Measurements from ENCODE around the gene SLC2A13.
"Not testable (repeated sequence)": the region's sequence is repeated elsewhere in the genome, so short reads cannot be mapped to it uniquely, and the experiment has no call there.

SLC2A13 gene

DNA sequence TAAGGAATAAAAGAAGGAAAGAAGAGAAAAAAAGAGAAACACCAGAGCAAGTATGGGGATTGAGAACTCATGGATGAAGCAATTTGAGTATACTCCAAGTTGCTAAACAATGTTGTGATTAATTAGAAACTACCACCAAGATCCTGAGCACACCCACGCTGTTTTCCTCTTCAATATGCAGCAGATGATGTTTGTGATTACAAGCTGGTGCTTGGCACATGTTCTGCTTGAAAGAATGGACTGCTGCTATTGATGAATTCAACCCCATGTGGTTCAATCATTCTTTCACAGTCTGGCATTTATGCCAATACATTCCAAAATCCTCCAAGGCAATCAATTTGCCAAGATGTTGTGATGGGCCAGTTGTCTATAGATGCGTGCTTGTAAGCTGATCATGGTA is 146.8 kb downstream of the SLC2A13 start:
- TF ChIP-seq POLR2A (IDR thresholded peaks at IDR 0.05; ENCODE audit: low read depth, low read length) (no peak), POLR2AphosphoS5 (IDR thresholded peaks at IDR 0.05; ENCODE audit: low read depth, low read length) (no peak), TAF1 (IDR thresholded peaks at IDR 0.05; ENCODE audit: borderline replicate concordance, low read depth, low read length) (no peak)
- FAIRE-seq = no peak
- no peak for DNase-seq (ENCODE audit: insufficient read length)

DNA sequence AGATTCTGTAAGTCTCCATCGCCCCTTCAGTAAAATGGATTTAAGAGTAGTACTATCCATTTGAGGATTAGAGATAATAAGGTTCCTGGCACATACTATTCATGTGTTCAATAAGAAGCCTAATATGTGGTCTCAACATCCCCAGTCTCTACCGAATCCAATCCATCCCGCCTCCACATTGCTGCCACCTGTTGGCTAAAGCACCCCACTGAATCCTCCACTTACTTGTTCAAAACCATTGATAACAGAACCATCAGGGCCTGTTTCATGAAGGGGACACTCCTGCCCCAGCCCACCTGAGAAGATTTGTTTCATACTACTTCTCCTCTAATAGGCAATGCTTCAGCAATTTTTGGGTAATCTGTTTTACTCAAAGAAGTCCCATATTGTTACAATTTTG is 147.5 kb downstream of the SLC2A13 start:
- FAIRE-seq (no peak), DNase-seq (ENCODE audit: insufficient read length) (no peak)

DNA sequence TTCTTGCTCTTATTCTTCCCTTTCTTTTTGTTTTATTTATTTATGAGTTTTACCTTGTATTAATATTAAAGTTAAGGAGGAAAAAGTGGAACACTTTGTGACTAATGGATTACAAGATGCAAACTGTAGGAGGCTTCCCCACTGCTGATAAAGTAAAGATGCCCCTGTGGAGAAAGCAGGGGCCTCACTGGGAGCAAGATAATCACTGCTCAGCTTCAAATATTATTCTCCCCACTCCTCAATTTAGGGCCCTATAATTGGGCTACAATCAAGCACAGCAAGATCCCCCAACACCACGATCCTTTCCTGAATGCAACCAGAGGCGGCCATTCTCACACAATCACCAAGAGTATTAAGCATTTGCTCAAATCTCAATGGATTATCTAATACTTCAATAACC is 149.2 kb downstream of the SLC2A13 start:
- FAIRE-seq (no peak), DNase-seq (ENCODE audit: insufficient read length) (no peak)
- TF ChIP-seq TAF1 (IDR thresholded peaks at IDR 0.05; ENCODE audit: borderline replicate concordance, low read depth, low read length) (no peak), POLR2AphosphoS5 (IDR thresholded peaks at IDR 0.05; ENCODE audit: low read depth, low read length) (no peak)

More for the DNA sequence above, 147.5 kb downstream of the SLC2A13 start:
- no peak for TF ChIP-seq POLR2AphosphoS5 (IDR thresholded peaks at IDR 0.05; ENCODE audit: low read depth, low read length)
- no peak for TF ChIP-seq TAF1 (IDR thresholded peaks at IDR 0.05; ENCODE audit: borderline replicate concordance, low read depth, low read length)
- no peak for TF ChIP-seq POLR2A (IDR thresholded peaks at IDR 0.05; ENCODE audit: low read depth, low read length)

DNA sequence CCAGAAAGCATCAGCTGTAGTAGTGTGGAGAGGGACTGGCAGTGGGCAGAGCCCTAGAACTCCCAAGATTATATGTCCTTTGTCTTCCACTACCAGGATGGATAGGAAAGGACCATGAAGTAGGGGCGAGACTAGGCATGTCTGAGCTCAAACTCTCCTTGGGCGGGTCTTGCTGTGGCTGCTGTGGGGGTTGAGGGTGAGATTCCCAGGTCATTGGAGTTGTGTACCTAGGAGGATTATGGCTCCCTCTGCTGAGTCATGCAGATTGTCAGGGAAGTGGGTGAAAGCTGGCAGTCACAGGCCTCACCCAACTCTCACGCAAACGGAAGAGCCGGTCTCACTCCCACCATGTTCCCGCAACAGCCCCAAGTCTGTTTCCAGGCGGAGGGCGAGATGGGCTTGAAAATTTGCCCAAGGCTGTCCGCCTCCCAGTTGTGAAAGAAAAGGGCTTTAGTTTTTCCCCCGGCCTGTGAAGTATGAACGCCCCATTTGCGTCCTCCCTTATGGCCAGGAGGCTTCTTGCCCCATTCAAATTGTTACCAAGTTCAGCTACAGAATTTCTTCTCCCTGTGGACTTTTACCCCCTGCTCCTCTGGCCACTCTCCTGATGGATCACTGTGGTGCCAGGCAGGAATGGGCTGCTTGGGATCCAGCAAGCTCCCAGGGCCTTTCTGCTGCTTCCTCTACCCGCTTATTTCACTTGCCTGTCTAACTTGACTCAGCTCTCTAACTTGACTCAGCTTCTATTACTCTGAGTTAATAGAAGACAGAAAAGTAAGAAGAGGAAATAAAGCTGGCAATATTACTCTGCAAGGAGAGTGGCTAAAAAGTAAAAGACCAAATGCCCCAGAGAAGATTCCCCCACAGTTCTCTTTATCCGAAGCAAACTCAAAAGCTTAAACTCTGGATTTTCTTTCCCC is 159.3 kb downstream of the SLC2A13 start:
- DNase-seq (ENCODE audit: insufficient read length) (no peak), FAIRE-seq (no peak)
- TF ChIP-seq TAF1 (IDR thresholded peaks at IDR 0.05; ENCODE audit: borderline replicate concordance, low read depth, low read length) (no peak), POLR2AphosphoS5 (IDR thresholded peaks at IDR 0.05; ENCODE audit: low read depth, low read length) (no peak), POLR2A (IDR thresholded peaks at IDR 0.05; ENCODE audit: low read depth, low read length) (no peak)

GRCh38 chr12:39937119-39937518 is 168.8 kb downstream of the SLC2A13 start:
- TF ChIP-seq POLR2A (IDR thresholded peaks at IDR 0.05; ENCODE audit: low read depth, low read length) = no peak
- TF ChIP-seq POLR2AphosphoS5 (IDR thresholded peaks at IDR 0.05; ENCODE audit: low read depth, low read length) = no peak
- no peak for TF ChIP-seq TAF1 (IDR thresholded peaks at IDR 0.05; ENCODE audit: borderline replicate concordance, low read depth, low read length)
- DNase-seq (ENCODE audit: insufficient read length) (no peak), FAIRE-seq (no peak)

- TF ChIP-seq TAF1 (IDR thresholded peaks at IDR 0.05; ENCODE audit: borderline replicate concordance, low read depth, low read length) (no peak), POLR2AphosphoS5 (IDR thresholded peaks at IDR 0.05; ENCODE audit: low read depth, low read length) (no peak), POLR2A (IDR thresholded peaks at IDR 0.05; ENCODE audit: low read depth, low read length) (no peak)
- DNase-seq (ENCODE audit: insufficient read length) = no peak
- no peak for FAIRE-seq
Measured at GRCh38 chr12:39935839-39936238, 170.0 kb downstream of the SLC2A13 start.

DNA sequence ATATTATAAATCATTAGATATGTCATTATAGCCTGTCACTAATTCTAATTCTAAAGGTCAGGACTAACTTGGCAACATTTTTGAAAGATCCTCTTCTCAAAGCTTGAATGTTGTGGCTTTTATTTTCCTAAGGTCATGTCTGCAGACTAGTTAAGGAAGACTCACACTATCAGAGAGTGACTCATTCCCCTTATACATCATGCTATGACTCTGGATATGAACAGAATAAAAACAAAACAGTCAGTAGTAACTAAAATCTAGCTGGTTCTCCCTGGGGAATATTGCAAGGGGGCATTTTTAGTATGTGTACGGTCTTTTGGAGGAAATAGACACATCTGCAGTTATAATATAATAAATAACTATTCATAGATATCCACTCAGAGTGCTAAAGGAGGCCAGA is 170.6 kb downstream of the SLC2A13 start:
- DNase-seq (ENCODE audit: insufficient read length) = no peak
- TF ChIP-seq POLR2AphosphoS5 (IDR thresholded peaks at IDR 0.05; ENCODE audit: low read depth, low read length) = no peak
- TF ChIP-seq TAF1 (IDR thresholded peaks at IDR 0.05; ENCODE audit: borderline replicate concordance, low read depth, low read length) = no peak
- no peak for TF ChIP-seq POLR2A (IDR thresholded peaks at IDR 0.05; ENCODE audit: low read depth, low read length)
- no peak for FAIRE-seq

DNA sequence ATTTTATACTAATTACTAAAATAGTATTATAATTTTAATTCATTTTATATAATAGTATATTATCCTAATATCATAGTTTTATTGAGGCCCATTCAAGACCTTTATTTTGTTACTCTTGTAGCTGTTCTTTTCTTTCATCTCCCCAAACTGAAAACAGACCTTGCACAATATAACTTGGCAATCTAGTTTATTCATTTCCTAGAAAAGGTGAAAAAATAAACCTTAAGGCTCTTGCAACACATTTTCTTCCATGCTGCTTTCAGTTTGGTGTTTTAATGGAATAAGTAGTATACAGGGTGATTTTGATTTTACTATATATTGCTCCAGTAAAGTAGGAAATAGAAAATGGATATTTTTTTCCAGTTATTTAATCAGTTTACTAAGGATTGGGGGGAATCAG is 174.0 kb downstream of the SLC2A13 start:
- DNase-seq (ENCODE audit: insufficient read length) (no peak), FAIRE-seq (no peak)
- TF ChIP-seq TAF1 (IDR thresholded peaks at IDR 0.05; ENCODE audit: borderline replicate concordance, low read depth, low read length) (no peak), POLR2A (IDR thresholded peaks at IDR 0.05; ENCODE audit: low read depth, low read length) (no peak), POLR2AphosphoS5 (IDR thresholded peaks at IDR 0.05; ENCODE audit: low read depth, low read length) (no peak)

DNA sequence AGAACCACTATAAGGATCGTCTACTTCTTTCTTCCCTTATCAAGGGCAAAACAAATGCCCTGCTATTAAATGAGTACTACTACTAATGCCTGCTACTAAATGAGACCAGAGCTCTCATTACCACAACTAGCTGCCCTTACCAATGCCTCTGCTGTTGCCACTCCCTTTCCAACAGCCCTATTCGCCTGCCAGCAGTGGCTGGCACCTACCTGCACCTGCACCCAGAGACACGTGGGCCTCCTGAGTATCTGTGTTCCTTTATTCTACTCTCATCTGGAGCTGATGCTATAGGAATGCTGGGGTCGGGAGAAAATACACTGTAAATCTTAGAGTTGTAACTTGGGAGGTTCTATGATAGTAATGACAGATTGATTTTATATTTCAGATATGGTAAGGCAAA is 174.7 kb downstream of the SLC2A13 start:
- TF ChIP-seq POLR2AphosphoS5 (IDR thresholded peaks at IDR 0.05; ENCODE audit: low read depth, low read length) (no peak), TAF1 (IDR thresholded peaks at IDR 0.05; ENCODE audit: borderline replicate concordance, low read depth, low read length) (no peak), POLR2A (IDR thresholded peaks at IDR 0.05; ENCODE audit: low read depth, low read length) (no peak)
- DNase-seq (ENCODE audit: insufficient read length) (no peak), FAIRE-seq (no peak)

- TF ChIP-seq TAF1 (IDR thresholded peaks at IDR 0.05; ENCODE audit: borderline replicate concordance, low read depth, low read length) (no peak), POLR2AphosphoS5 (IDR thresholded peaks at IDR 0.05; ENCODE audit: low read depth, low read length) (no peak), POLR2A (IDR thresholded peaks at IDR 0.05; ENCODE audit: low read depth, low read length) (no peak)
- no peak for DNase-seq (ENCODE audit: insufficient read length)
- no peak for FAIRE-seq
Measured at GRCh38 chr12:39930101-39930500, 175.8 kb downstream of the SLC2A13 start.

DNA sequence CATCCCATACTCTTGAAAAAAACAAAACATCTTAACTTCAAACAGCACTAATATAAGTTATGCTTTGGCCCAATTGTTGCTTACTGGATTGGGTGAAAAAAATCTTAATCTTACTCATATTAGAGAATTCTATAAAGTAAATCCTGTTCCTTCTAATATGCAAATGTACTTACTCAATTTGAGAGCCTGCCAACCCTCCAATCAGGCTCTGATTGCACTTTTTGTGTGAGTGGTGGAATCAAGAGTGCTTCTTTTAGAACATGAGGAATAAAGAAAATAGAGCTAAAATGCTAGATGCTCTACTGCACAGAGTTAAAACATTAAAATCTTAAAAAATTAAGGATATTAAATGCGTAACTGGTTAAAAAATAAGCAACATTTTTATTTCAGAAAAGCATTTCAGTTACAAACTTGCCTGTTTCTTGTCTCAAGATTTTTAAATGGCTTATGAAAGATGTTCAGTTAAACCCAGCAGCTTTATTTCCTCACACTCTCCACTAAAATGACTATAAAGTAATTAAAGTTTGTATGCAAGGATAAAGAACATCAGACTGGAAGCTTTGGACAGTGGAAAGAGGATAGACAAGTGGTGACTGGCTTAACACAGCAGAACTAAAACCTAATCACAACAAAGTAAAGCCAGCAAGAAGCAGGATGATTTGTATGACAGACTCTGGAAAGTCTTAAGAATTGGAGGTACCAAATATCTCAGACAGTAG is 177.5 kb downstream of the SLC2A13 start:
- DNase-seq (ENCODE audit: insufficient read length) (no peak), FAIRE-seq (no peak)
- TF ChIP-seq TAF1 (IDR thresholded peaks at IDR 0.05; ENCODE audit: borderline replicate concordance, low read depth, low read length) = no peak
- no peak for TF ChIP-seq POLR2AphosphoS5 (IDR thresholded peaks at IDR 0.05; ENCODE audit: low read depth, low read length)
- no peak for TF ChIP-seq POLR2A (IDR thresholded peaks at IDR 0.05; ENCODE audit: low read depth, low read length)

DNA sequence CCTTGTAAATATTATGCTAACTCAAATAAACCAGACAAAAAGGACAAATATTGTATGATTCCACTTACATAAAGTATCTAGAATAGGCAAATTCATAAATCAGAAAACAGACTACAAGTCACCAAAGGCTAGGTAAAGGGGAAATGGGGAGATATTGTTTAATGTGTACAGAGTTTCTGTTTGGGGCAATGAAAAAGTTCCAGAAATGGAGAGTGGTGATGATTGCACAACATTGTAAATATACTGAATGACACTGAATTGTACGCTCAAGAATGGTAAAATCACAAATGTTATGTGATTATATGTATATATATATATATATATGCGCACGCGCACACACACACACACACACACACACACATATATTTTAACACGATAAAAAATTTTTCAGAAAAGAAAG is 182.5 kb downstream of the SLC2A13 start:
- no peak for FAIRE-seq
- no peak for DNase-seq (ENCODE audit: insufficient read length)
- TF ChIP-seq POLR2A (IDR thresholded peaks at IDR 0.05; ENCODE audit: low read depth, low read length) (no peak), POLR2AphosphoS5 (IDR thresholded peaks at IDR 0.05; ENCODE audit: low read depth, low read length) (no peak), TAF1 (IDR thresholded peaks at IDR 0.05; ENCODE audit: borderline replicate concordance, low read depth, low read length) (no peak)

DNA sequence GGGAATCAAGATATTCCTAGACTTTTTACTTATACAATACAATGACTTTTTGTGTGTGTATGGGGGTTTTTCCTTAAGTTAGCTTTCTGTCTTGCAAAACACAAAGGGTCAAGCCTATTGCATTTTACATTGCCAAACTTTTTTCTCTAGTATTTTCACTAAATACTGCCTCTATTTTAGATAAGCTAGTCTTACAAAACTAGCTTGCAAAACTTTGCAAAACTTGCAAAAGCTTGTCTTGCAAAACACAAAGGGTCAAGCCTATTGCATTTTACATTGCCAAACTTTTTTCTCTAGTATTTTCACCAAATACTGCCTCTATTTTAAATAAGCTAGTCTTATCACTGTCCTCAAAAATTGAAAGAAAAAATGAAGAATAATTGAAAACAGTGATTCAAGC is 183.3 kb downstream of the SLC2A13 start:
- not testable (repeated sequence) for FAIRE-seq; DNase-seq (ENCODE audit: insufficient read length)
